ENCODE results near the gene TECTA. TPM values are rescaled to one million over a fixed set of nuclear protein-coding genes. Genes with fewer than 3 reads are reported as not detected.

TECTA gene
- total and polyA plus RNA-seq, 2 of the 8 experiments (the other 6 are each of a cell fraction or from before 2014, with no cell fraction given), result 0.59 to 1.0 TPM

DNA sequence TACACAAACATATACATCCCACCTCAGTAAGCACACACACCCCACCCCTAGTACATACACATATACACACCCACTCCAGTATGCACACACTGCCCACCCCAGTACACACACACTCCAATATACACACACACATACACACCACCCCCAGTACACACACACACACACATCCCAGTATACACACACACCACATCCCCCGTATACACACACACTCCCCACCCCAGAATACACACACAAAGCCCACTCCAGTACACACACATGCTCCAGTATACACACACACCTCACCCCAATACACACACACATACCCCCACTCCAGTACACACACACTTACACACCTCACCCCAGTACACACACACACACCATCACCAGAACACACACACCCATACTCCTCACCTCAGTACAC, 7.4 kb downstream of the TECTA start:
- no peaks in the 10 kb centered on the region for H3K27me3 ChIP-seq (replicated peaks in 1 of 4; ENCODE audit: control insufficient read depth in 3 of 4, extremely low read depth in 1 of 4, insufficient read depth in 3 of 4, low read length in 3 of 4)
- no peak overlapping the region for H3K4me3 ChIP-seq (ENCODE audit: extremely low read depth in 1 of 4, insufficient read depth in 2 of 4, low read depth in 3 of 4, low read length in 4 of 4)
- no peak overlapping the region for H4K8ac ChIP-seq (ENCODE audit: extremely low read depth, insufficient read depth, low read length)
- H3K27ac ChIP-seq (ENCODE audit: low read depth, low read length), result no peak overlapping the region
- FAIRE-seq (no peak), DNase-seq (ENCODE audit: low read depth in 1 of 2, low spot score in 2 of 2) (no peak)
- no peak overlapping the region for H4K91ac ChIP-seq (replicated peaks; ENCODE audit: insufficient read length, low read length)
- H3K9ac ChIP-seq (replicated peaks in 1 of 4; ENCODE audit: extremely low read depth in 1 of 4, low read depth in 3 of 4, low read length in 3 of 4), result no peak overlapping the region
- ChIA-PET POLR2A (ENCODE audit: partially characterized antibody) (no interaction called here), CTCF (ENCODE audit: partially characterized antibody) (no interaction called here)
- no peak overlapping the region; the same call in 1 of the 2 replicates for H2BK12ac ChIP-seq (ENCODE audit: low read depth, low read length)
- no peak overlapping the region for H4K5ac ChIP-seq (ENCODE audit: insufficient read length, low read depth, low read length)
- H3K36me3 ChIP-seq (ENCODE audit: control insufficient read depth in 2 of 4, insufficient read depth in 4 of 4, low read length in 3 of 4), result no peaks in the 10 kb centered on the region
- no peaks in the 10 kb centered on the region for H3K9me3 ChIP-seq (ENCODE audit: insufficient read depth in 2 of 2, low read depth in 1 of 2, low read length in 1 of 2)
- 0 out of 2 replicates have a peak overlapping the region, but pooled peaks have one; percentile 47 for H2BK15ac ChIP-seq (ENCODE audit: low read length)
- no peak overlapping the region for H3K14ac ChIP-seq (ENCODE audit: insufficient read length)
- peaks cover 7% of the 10 kb centered on the region; the same call in 1 of the 2 replicates for H3K23me2 ChIP-seq (ENCODE audit: low read depth, low read length)
- H3K79me1 ChIP-seq (ENCODE audit: low read depth, low read length), result no peaks in the 10 kb centered on the region
- H3K18ac ChIP-seq (ENCODE audit: extremely low read depth, low read length), result no peak overlapping the region
- no peak overlapping the region for H3K4ac ChIP-seq (replicated peaks; ENCODE audit: insufficient read length, low read depth, low read length)
- H4K20me1 ChIP-seq (replicated peaks in 1 of 2; ENCODE audit: control insufficient read depth in 1 of 2, insufficient read depth in 2 of 2, low read length in 2 of 2), result peaks cover 0 to 5% of the 10 kb centered on the region in 2 experiments
- H2BK120ac ChIP-seq (replicated peaks; ENCODE audit: low read depth, low read length), result no peak overlapping the region
- 85% methylated on average over 1 of the region's 1 CpG; no CpG with 5 or more reads in 1 of the 2 experiments for WGBS, 2 experiments (ENCODE audit: extremely low coverage in 1 of 2, insufficient coverage in 1 of 2, insufficient read length in 1 of 2, insufficient replicate concordance in 2 of 2, low coverage in 1 of 2, low lambda C conversion rate in 2 of 2, missing lambda C conversion rate in 1 of 2)
- peaks cover 0 to 3% (median 0%) of the 10 kb centered on the region in 4 experiments; a peak in 2 of 7 replicates for H3K4me1 ChIP-seq (replicated peaks in 1 of 4; ENCODE audit: control insufficient read depth in 3 of 4, insufficient read depth in 4 of 4, low read length in 3 of 4)
- H3K56ac ChIP-seq (replicated peaks; ENCODE audit: insufficient read length, low read depth, low read length), result peak overlapping the region; percentile 30
- no peak for TF ChIP-seq BCL11A (IDR thresholded peaks at IDR 0.05; ENCODE audit: low read depth in 2 of 2, low read length in 2 of 2)
- TF ChIP-seq, protein P1, sequence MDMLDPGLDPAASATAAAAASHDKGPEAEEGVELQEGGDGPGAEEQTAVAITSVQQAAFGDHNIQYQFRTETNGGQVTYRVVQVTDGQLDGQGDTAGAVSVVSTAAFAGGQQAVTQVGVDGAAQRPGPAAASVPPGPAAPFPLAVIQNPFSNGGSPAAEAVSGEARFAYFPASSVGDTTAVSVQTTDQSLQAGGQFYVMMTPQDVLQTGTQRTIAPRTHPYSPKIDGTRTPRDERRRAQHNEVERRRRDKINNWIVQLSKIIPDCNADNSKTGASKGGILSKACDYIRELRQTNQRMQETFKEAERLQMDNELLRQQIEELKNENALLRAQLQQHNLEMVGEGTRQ (IDR thresholded peaks at IDR 0.05; ENCODE audit: low read length), result no peak
- TF ChIP-seq NANOG (IDR thresholded peaks at IDR 0.05; ENCODE audit: insufficient read depth, low read depth, low read length, poor library complexity, severe bottlenecking), result no peak
- TF ChIP-seq CBX5 (IDR thresholded peaks at IDR 0.05; ENCODE audit: low read depth, low read length), result no peak
- no peak for TF ChIP-seq ASH2L (IDR thresholded peaks at IDR 0.05; ENCODE audit: low read length)
- TF ChIP-seq MAX (IDR thresholded peaks at IDR 0.05), result no peak
- H2BK5ac ChIP-seq (ENCODE audit: low read depth, low read length), result no peak overlapping the region
- H3K79me2 ChIP-seq (ENCODE audit: control insufficient read depth in 1 of 2, insufficient read depth in 2 of 2, low read length in 2 of 2), result no peaks in the 10 kb centered on the region
- no peak overlapping the region for H2AFZ ChIP-seq (ENCODE audit: low read length)
- H3K23ac ChIP-seq (ENCODE audit: insufficient read length), result no peak overlapping the region
- no peak overlapping the region for H3K4me2 ChIP-seq (ENCODE audit: insufficient read depth in 1 of 2, low read depth in 2 of 2, low read length in 2 of 2)
- H2BK20ac ChIP-seq (ENCODE audit: low read length), result no peak overlapping the region; the same call in 1 of the 2 replicates
- H2AK5ac ChIP-seq (ENCODE audit: low read depth, low read length), result peak overlapping the region; percentile 67; the same call in 1 of the 2 replicates

All from H1 (cell line).